Endothelial cell of umbilical vein (primary cell): ENCODE measurements around the gene DNASE1. TPM values are rescaled to one million over a fixed set of nuclear protein-coding genes. Genes with fewer than 3 reads are reported as not detected.

Experiments
- BruUV-seq: library from RNA; stranded (reverse); fragments of 400-500 nt; replicated peaks from 2 replicates; lab custom pipeline; 2021; lab: Mats Ljungman, UMichigan
- CTCF ChIA-PET: fragments of 300-600, 350-600 bp; sonication (Branson Sonifier 250); formaldehyde crosslinking; loops from one replicate; lab custom pipeline; 2021; ENCODE audit warnings: antibody characterized with exemption, inconsistent platforms; lab: Charles Lee
- POLR2A ChIA-PET: fragments of 300-600, 350-600 bp; sonication (Branson Sonifier 250); formaldehyde crosslinking; loops from one replicate; lab custom pipeline; 2021; ENCODE audit warnings: antibody characterized with exemption, inconsistent platforms; lab: Charles Lee
- DNase-seq: peaks from one replicate; pipeline ENCODE4 v3.0.0-alpha.2; 2011; ENCODE audit warnings: low read depth, low spot score
- FAIRE-seq: peaks from 2 replicates; lab custom pipeline; 2011; peaks lifted over from hg19 to GRCh38; lab: Jason Lieb, UNC
- H2AFZ ChIP-seq: 2 replicates; pipeline ENCODE4 v1.6.0; 2012; ENCODE audit warnings: low read depth, low read length, control low read depth, inconsistent platforms
- H3K27ac ChIP-seq: 2 replicates; pipeline ENCODE4 v1.5.1; 2011; ENCODE audit warnings: low read depth, mild to moderate bottlenecking, control low read depth, low read length, moderate library complexity; ENCODE audit not compliant: insufficient read depth
- H3K27me3 ChIP-seq, 2 experiments: 2 replicates each; pipeline versions ENCODE4 v1.6.0 to v1.6.1; 2011; ENCODE audit warnings: low read length in 2 of 2, mixed read lengths in 1 of 2; ENCODE audit not compliant: control insufficient read depth in 2 of 2, insufficient read depth in 2 of 2
- H3K36me3 ChIP-seq, 2 experiments: 2 replicates in 1 of 2; 3 replicates in 1 of 2; pipeline ENCODE4 v1.5.1; 2011; ENCODE audit warnings: low read length in 2 of 2, mild to moderate bottlenecking in 1 of 2, moderate library complexity in 1 of 2; ENCODE audit not compliant: control insufficient read depth in 2 of 2, insufficient read depth in 2 of 2; ENCODE audit errors: extremely low read depth in 1 of 2
- H3K4me1 ChIP-seq: 3 replicates; pipeline ENCODE4 v1.5.1; 2011; ENCODE audit warnings: mild to moderate bottlenecking, low read length; ENCODE audit not compliant: control insufficient read depth, insufficient read depth; ENCODE audit errors: extremely low read depth
- H3K4me2 ChIP-seq: 2 replicates; pipeline ENCODE4 v1.6.1; 2011; ENCODE audit warnings: low read length, control low read depth, mixed read lengths; ENCODE audit not compliant: insufficient read depth
- H3K4me3 ChIP-seq, 3 experiments: fragments of 200-600 bp in 1 of 3; sonication (generic), shearing (Covaris generic) in 1 of 3; replicated peaks in 1 of 3; 2 replicates each; pipeline ENCODE4 v1.5.1; 2011 to 2016; ENCODE audit warnings: control low read depth in 3 of 3, low read length in 3 of 3, mild to moderate bottlenecking in 2 of 3, inconsistent platforms in 1 of 3, low read depth in 1 of 3, moderate library complexity in 1 of 3; ENCODE audit not compliant: insufficient read depth in 1 of 3
- H3K79me2 ChIP-seq: 2 replicates; pipeline ENCODE4 v1.6.0; 2012; ENCODE audit warnings: low read length, inconsistent platforms; ENCODE audit not compliant: control insufficient read depth, insufficient read depth
- H3K9ac ChIP-seq: replicated peaks from 2 replicates; pipeline ENCODE3; 2011; ENCODE audit warnings: low read length, control low read depth; ENCODE audit not compliant: insufficient read depth; ENCODE audit errors: extremely low read depth
- H3K9me1 ChIP-seq: replicated peaks from 3 replicates; pipeline ENCODE4 v1.6.0; 2011; ENCODE audit warnings: mild to moderate bottlenecking, low read length; ENCODE audit not compliant: control insufficient read depth, insufficient read depth; ENCODE audit errors: extremely low read depth
- H3K9me3 ChIP-seq: replicated peaks from 2 replicates; pipeline ENCODE4 v1.5.1; 2012; ENCODE audit warnings: low read length, inconsistent platforms; ENCODE audit not compliant: control insufficient read depth, insufficient read depth
- H4K20me1 ChIP-seq: replicated peaks from 2 replicates; pipeline ENCODE3; 2011; ENCODE audit warnings: mild to moderate bottlenecking, low read length; ENCODE audit not compliant: control insufficient read depth, insufficient read depth; ENCODE audit errors: extremely low read depth
- EZH2 ChIP-seq: IDR thresholded peaks from 2 replicates; pipeline ENCODE4 v1.6.1; 2012; ENCODE audit warnings: borderline replicate concordance, low read depth, mild to moderate bottlenecking, moderate library complexity, low read length, inconsistent platforms; ENCODE audit not compliant: severe bottlenecking
- FOS ChIP-seq: IDR thresholded peaks from 2 replicates; pipeline ENCODE4 v1.6.1; 2011; ENCODE audit warnings: mild to moderate bottlenecking, low read length, moderate library complexity, borderline replicate concordance; ENCODE audit not compliant: insufficient read depth
- GATA2 ChIP-seq: IDR thresholded peaks from 2 replicates; pipeline ENCODE4 v1.7.0; 2011; ENCODE audit warnings: low read depth, mild to moderate bottlenecking, moderate library complexity, mixed read lengths, low read length; ENCODE audit not compliant: insufficient read length, insufficient read depth
- JUN ChIP-seq: IDR thresholded peaks from 2 replicates; pipeline ENCODE4 v1.6.1; 2011; ENCODE audit warnings: borderline replicate concordance, low read depth; ENCODE audit not compliant: insufficient read length, insufficient read depth
- MYC ChIP-seq: IDR thresholded peaks from one replicate; pipeline ENCODE4 v1.6.1; 2011; ENCODE audit warnings: mild to moderate bottlenecking, low read depth, low read length
- POLR2A ChIP-seq: IDR thresholded peaks from 2 replicates; pipeline ENCODE4 v1.6.1; 2012; ENCODE audit warnings: low read depth, mild to moderate bottlenecking, control low read depth, low read length
- POLR2AphosphoS5 ChIP-seq: IDR thresholded peaks from 2 replicates; pipeline ENCODE4 v1.6.1; 2012; ENCODE audit warnings: low read depth, mild to moderate bottlenecking, control low read depth, low read length, moderate library complexity; ENCODE audit not compliant: insufficient read depth
- dilution Hi-C: fragments of 300-500 bp; cut with MboI; formaldehyde crosslinking; loops from one replicate; pipeline ENCODE4 v1.15.0; 2019; ENCODE audit warnings: low sequenced_read_pairs; ENCODE audit not compliant: extremely low pct_ligation_motif_present
- intact Hi-C: fragments of 100-400 bp; cut with micrococcal nuclease; formaldehyde crosslinking; loops from one replicate; pipeline ENCODE4 v1.10.0; 2022
- polyA plus RNA-seq, 4 experiments: library from polyadenylated mRNA; depleted of rRNA in 3 of 4; stranded (reverse) in 3 of 4; unstranded in 1 of 4; fragments of >200 nt; gene quantifications; 2 replicates each; pipeline versions ENCODE4 v1.2.1 to v1.2.3, GENCODE V29; 2011 to 2012; ENCODE audit warnings: missing spikeins in 1 of 4
- total RNA-seq: library from RNA; stranded (reverse); gene quantifications from 2 replicates; pipeline ENCODE4 v1.2.3, GENCODE V29; 2021
- TF ChIP-seq, protein P1 (sequence below): IDR thresholded peaks from 2 replicates; pipeline ENCODE4 v1.6.1; 2011; ENCODE audit not compliant: insufficient read depth, insufficient read length
- TF ChIP-seq, protein P2 (sequence below), 2 donors: IDR thresholded peaks; 1 replicate in 1 of 2; 2 replicates in 1 of 2; pipeline ENCODE4 v1.5.1; 2011; ENCODE audit warnings: low read length in 2 of 2, mild to moderate bottlenecking in 2 of 2, moderate library complexity in 2 of 2, control low read depth in 1 of 2, inconsistent platforms in 1 of 2, low read depth in 1 of 2; ENCODE audit not compliant: insufficient read depth in 1 of 2; ENCODE audit errors: extremely low read depth in 1 of 2

Gene DNASE1
- total and polyA plus RNA-seq, 2 donors (not counting 3 experiments of a cell fraction or from before 2014, with no cell fraction given) = 11.1 to 13.5 TPM

DNA sequence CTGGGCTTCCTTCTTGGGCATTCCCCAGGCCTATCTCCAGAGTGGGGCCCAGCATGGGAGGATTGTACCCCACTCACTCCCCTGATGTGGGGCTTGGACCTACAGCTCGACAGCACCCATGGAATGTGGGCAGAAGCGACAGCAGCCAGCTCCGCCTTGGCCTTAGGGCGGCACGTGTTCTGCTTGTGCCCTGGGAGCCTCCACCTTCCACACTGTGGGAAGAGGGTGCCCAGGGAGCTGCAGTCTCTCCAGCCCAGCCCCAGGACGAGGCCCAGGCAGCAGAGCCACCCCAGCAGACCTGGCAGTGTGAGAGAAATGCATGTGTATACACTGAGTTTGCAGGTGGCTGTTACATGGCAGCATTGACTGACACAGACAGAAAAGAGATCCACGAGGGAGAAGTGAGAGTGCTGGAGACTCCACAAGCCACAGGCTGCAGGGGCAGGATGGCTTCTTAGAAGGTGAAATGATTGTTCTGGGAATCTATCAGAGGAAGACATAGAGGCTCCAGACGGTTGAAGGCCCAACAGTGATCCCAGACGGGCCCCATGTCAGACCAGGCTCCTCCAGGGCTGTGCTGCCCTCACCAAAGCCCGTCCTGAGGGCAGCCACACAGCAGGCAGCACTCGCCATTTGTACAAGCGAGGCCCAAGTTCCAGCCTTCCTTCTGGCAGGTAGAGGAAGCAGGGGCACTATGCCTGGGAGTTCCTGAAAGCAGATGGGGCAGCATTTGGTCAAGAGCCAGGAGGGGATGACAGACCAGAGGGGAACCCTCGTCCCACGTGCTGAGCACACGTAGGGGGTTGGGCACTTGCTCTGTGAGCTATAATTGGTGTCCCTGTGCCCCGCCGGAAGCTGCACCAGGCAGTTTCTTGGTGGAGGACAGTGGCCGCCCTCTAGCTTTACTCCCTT is 2.8 kb upstream of the DNASE1 start:
- Histone ChIP-seq H3K79me2 (no peaks in the 10 kb centered on the region), H3K27ac (no peak overlapping the region), H3K9me1 (no peaks in the 10 kb centered on the region), H2AFZ (no peak overlapping the region), H3K9me3 (no peaks in the 10 kb centered on the region), H4K20me1 (no peaks in the 10 kb centered on the region), H3K4me3 (no peak overlapping the region), H3K27me3 (no peaks in the 10 kb centered on the region), H3K36me3 (peaks cover 0 to 17% of the 10 kb centered on the region in 2 experiments), H3K4me1 (no peaks in the 10 kb centered on the region), H3K4me2 (no peak overlapping the region), H3K9ac (no peak overlapping the region)
- TF ChIP-seq, protein P1, sequence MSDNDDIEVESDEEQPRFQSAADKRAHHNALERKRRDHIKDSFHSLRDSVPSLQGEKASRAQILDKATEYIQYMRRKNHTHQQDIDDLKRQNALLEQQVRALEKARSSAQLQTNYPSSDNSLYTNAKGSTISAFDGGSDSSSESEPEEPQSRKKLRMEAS = no peak
- TF ChIP-seq JUN (no peak), POLR2AphosphoS5 (no peak), GATA2 (no peak), EZH2 (no peak), POLR2A (no peak), FOS (no peak), MYC (no peak)
- TF ChIP-seq, protein P2, sequence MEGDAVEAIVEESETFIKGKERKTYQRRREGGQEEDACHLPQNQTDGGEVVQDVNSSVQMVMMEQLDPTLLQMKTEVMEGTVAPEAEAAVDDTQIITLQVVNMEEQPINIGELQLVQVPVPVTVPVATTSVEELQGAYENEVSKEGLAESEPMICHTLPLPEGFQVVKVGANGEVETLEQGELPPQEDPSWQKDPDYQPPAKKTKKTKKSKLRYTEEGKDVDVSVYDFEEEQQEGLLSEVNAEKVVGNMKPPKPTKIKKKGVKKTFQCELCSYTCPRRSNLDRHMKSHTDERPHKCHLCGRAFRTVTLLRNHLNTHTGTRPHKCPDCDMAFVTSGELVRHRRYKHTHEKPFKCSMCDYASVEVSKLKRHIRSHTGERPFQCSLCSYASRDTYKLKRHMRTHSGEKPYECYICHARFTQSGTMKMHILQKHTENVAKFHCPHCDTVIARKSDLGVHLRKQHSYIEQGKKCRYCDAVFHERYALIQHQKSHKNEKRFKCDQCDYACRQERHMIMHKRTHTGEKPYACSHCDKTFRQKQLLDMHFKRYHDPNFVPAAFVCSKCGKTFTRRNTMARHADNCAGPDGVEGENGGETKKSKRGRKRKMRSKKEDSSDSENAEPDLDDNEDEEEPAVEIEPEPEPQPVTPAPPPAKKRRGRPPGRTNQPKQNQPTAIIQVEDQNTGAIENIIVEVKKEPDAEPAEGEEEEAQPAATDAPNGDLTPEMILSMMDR (IDR thresholded peaks at IDR 0.05; ENCODE audit: extremely low read depth in 1 of 2, insufficient read depth in 1 of 2, low read depth in 1 of 2, low read length in 2 of 2) = no peak
- dilution Hi-C loops (no loop called here), intact Hi-C loops (no loop called here)
- DNase-seq = no peak
- FAIRE-seq = no peak
- no TSS peak for BruUV-seq
- ChIA-PET CTCF (no interaction called here), POLR2A (no interaction called here)
